Measurements from ENCODE around the gene COPS3. TPM values are rescaled to one million over a fixed set of nuclear protein-coding genes. Genes with fewer than 3 reads are reported as not detected.
A peak's percentile ranks its signal among the peaks of the same experiment; 100 is the strongest.
"Not testable (repeated sequence)": the region's sequence is repeated elsewhere in the genome, so short reads cannot be mapped to it uniquely, and the experiment has no call there.

COPS3 gene
- total and polyA plus RNA-seq, 5 donors = 52.0 to 65.7 (median 52.5) TPM

DNA sequence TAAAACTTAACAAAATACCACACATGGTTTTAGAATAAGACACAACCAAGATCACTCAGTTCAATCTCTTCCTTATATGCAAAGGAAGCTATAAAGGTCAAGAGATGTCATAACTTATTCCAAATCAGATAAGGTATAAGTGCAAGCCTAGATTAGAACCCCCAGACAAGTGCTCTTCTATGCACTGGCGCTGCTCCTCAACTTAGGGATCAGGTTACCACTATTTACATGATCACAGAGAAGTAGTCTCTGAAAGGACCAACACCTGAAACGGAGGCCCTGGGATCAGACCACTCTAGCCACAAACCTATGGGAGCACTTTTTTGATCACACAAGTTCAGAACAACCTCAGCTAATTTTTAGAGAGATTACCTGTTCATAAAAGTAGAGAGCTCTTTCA lies 16.6 kb downstream of the COPS3 start:
- intact Hi-C loops (cut with DNase I) = no loop called here
- ATAC-seq = no peak
- WGBS = 73% methylated on average over 2 of the region's 2 CpGs

GRCh38 chr17:17258998-17259397 lies 22.0 kb downstream of the COPS3 start:
- intact Hi-C loops (cut with DNase I) = no loop called here
- no peaks in the 10 kb centered on the region for H3K27me3 ChIP-seq (ENCODE audit: control insufficient read depth, insufficient read depth)
- no peak for DNase-seq
- H3K27ac ChIP-seq (ENCODE audit: low read length) = no peak overlapping the region
- ATAC-seq = no peak
- no peaks in the 10 kb centered on the region for H3K4me1 ChIP-seq (ENCODE audit: control insufficient read depth, insufficient read depth, low read length)
- WGBS = 95% methylated on average over 4 of the region's 4 CpGs
- no peaks in the 10 kb centered on the region for H3K9me3 ChIP-seq (ENCODE audit: control insufficient read depth, low read length)
- H3K4me3 ChIP-seq (ENCODE audit: low read length) = no peak overlapping the region

More for the DNA sequence above, 16.6 kb downstream of the COPS3 start:
- Histone ChIP-seq H3K27ac (ENCODE audit: low read length) (no peak overlapping the region), H3K9me3 (ENCODE audit: control insufficient read depth, low read length) (no peaks in the 10 kb centered on the region), H3K4me3 (ENCODE audit: low read length) (no peak overlapping the region), H3K4me1 (ENCODE audit: control insufficient read depth, insufficient read depth, low read length) (no peaks in the 10 kb centered on the region), H3K27me3 (ENCODE audit: control insufficient read depth, insufficient read depth) (no peaks in the 10 kb centered on the region)
- no peak for DNase-seq

GRCh38 chr17:17258011-17258410 lies 23.0 kb downstream of the COPS3 start:
- WGBS = 91% methylated on average over 7 of the region's 7 CpGs
- Histone ChIP-seq H3K9me3 (ENCODE audit: control insufficient read depth, low read length) (no peaks in the 10 kb centered on the region), H3K27me3 (ENCODE audit: control insufficient read depth, insufficient read depth) (no peaks in the 10 kb centered on the region), H3K4me1 (ENCODE audit: control insufficient read depth, insufficient read depth, low read length) (no peaks in the 10 kb centered on the region), H3K27ac (ENCODE audit: low read length) (no peak overlapping the region), H3K4me3 (ENCODE audit: low read length) (no peak overlapping the region)
- no peak for ATAC-seq
- intact Hi-C loops (cut with DNase I) = no loop called here
- DNase-seq = no peak

- WGBS = 96% methylated on average over 1 of the region's 1 CpG
- DNase-seq (no peak), ATAC-seq (no peak)
- no peaks in the 10 kb centered on the region for H3K27me3 ChIP-seq (ENCODE audit: control insufficient read depth, insufficient read depth)
- H3K4me3 ChIP-seq (ENCODE audit: low read length) = no peak overlapping the region
- peaks cover 3% of the 10 kb centered on the region for H3K4me1 ChIP-seq (ENCODE audit: control insufficient read depth, insufficient read depth, low read length)
- H3K9me3 ChIP-seq (ENCODE audit: control insufficient read depth, low read length) = no peaks in the 10 kb centered on the region
- intact Hi-C loops (cut with DNase I) = no loop called here
- no peak overlapping the region for H3K27ac ChIP-seq (ENCODE audit: low read length)
Observed at GRCh38 chr17:17256316-17256715, 24.7 kb downstream of the COPS3 start.

DNA sequence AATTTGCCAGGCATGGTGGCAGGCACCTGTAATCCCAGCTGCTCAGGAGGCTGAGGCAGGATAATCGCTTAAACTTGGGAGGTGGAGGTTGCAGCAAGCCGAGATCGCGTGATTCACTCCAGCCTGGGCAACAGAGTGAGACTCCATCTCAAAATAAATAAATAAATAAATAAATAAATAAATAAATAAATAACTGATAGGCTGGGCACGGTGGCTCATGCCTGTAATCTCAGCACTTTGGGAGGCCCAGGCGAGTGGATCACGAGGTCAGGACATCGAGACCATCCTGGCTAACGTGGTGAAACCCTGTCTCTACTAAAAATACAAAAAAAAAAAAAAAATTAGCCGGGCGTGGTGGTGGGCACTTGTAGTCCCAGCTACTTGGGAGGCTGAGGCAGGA lies 25.4 kb downstream of the COPS3 start:
- H3K4me1 ChIP-seq (ENCODE audit: control insufficient read depth, insufficient read depth, low read length); H3K27ac ChIP-seq (ENCODE audit: low read length); intact Hi-C loops (cut with DNase I); H3K9me3 ChIP-seq (ENCODE audit: control insufficient read depth, low read length); DNase-seq; ATAC-seq; H3K4me3 ChIP-seq (ENCODE audit: low read length); H3K27me3 ChIP-seq (ENCODE audit: control insufficient read depth, insufficient read depth): not testable (repeated sequence)
- WGBS = 94% methylated on average over 11 of the region's 11 CpGs

DNA sequence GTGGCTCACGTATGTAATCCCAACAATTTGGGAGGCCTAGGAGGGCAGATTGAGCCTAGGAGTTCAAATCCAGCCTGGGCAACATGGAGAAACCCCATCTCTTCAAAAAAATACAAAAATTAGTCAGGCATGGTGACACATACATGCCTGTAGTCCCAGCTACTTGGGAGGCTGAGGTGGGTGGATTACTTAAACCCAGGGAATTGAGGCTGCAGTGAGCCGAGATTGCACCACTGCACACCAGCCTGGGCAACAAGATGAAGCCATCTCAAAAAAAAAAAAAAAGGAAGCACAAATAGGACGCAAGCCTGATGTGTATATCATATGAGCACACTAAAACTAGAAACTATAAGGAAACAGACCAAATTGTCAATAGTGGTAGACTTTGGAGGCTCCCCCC lies 27.0 kb downstream of the COPS3 start:
- Histone ChIP-seq H3K4me1 (ENCODE audit: control insufficient read depth, insufficient read depth, low read length) (peaks cover 3% of the 10 kb centered on the region), H3K9me3 (ENCODE audit: control insufficient read depth, low read length) (no peaks in the 10 kb centered on the region), H3K4me3 (ENCODE audit: low read length) (no peak overlapping the region), H3K27ac (ENCODE audit: low read length) (no peak overlapping the region), H3K27me3 (ENCODE audit: control insufficient read depth, insufficient read depth) (no peaks in the 10 kb centered on the region)
- no peak for ATAC-seq
- no peak for DNase-seq
- intact Hi-C loops (cut with DNase I) = no loop called here
- 83% methylated on average over 3 of the region's 3 CpGs for WGBS

DNA sequence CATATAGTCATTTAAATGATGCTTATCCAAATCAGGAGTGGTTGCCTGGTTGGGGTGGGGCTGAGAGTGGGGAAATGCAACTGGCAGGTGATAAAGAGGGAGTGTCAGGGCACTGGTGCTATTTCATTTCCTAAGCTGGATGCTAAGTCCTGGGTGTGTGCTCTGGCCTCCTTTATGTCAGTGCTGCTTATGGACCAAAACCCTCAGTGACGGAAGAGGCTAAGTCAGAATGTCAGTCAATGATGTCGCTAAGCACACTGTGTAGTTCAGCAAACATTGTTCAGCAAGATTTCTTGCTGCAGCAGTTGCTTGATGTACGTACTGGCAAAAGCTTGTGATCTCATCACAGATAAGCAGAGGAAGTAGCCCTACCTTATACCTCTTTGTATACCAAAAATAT lies 27.6 kb downstream of the COPS3 start:
- H3K4me1 ChIP-seq (ENCODE audit: control insufficient read depth, insufficient read depth, low read length) = peaks cover 3% of the 10 kb centered on the region
- no peak for DNase-seq
- WGBS = 90% methylated on average over 3 of the region's 3 CpGs
- no peak for ATAC-seq
- no peak overlapping the region for H3K4me3 ChIP-seq (ENCODE audit: low read length)
- intact Hi-C loops (cut with DNase I) = no loop called here
- H3K9me3 ChIP-seq (ENCODE audit: control insufficient read depth, low read length) = no peaks in the 10 kb centered on the region
- H3K27me3 ChIP-seq (ENCODE audit: control insufficient read depth, insufficient read depth) = no peaks in the 10 kb centered on the region
- no peak overlapping the region for H3K27ac ChIP-seq (ENCODE audit: low read length)

- intact Hi-C loops (cut with DNase I) = no loop called here
- no peak overlapping the region for H3K4me3 ChIP-seq (ENCODE audit: low read length)
- ATAC-seq (peak; percentile 48 to 71), DNase-seq (no peak)
- peaks cover 3% of the 10 kb centered on the region for H3K4me1 ChIP-seq (ENCODE audit: control insufficient read depth, insufficient read depth, low read length)
- no peaks in the 10 kb centered on the region for H3K9me3 ChIP-seq (ENCODE audit: control insufficient read depth, low read length)
- H3K27ac ChIP-seq (ENCODE audit: low read length) = peak overlapping the region; percentile 72
- H3K27me3 ChIP-seq (ENCODE audit: control insufficient read depth, insufficient read depth) = no peaks in the 10 kb centered on the region
- WGBS = 54% methylated on average over 9 of the region's 9 CpGs
Observed at GRCh38 chr17:17252149-17252661, 28.8 kb downstream of the COPS3 start.

DNA sequence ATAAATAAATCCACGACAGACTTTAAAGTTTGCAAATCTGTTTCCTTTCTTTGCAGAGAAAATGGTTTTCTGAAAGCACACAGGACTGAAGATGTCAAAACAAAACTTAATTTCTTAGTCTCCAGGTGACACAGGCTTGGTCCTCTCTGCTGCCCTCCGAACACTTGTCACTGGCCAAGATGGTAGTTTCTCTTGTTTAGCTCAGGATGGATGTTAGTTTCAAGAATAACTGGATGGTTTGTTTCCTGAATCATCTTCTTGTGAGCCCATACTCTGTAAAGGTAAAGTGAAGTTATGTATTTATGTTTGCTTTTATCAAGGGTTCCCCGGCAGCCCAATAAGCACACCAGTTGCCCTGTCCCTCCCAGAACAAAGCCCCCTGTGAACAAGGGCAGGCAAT lies 34.2 kb downstream of the COPS3 start:
- Histone ChIP-seq H3K4me1 (ENCODE audit: control insufficient read depth, insufficient read depth, low read length) (no peaks in the 10 kb centered on the region), H3K27ac (ENCODE audit: low read length) (no peak overlapping the region), H3K27me3 (ENCODE audit: control insufficient read depth, insufficient read depth) (no peaks in the 10 kb centered on the region), H3K9me3 (ENCODE audit: control insufficient read depth, low read length) (no peaks in the 10 kb centered on the region), H3K4me3 (ENCODE audit: low read length) (no peak overlapping the region)
- DNase-seq = no peak
- 85% methylated on average over 3 of the region's 3 CpGs for whole genome bisulfite sequencing
- intact Hi-C loops (cut with DNase I) = no loop called here
- no peak for ATAC-seq

- Histone ChIP-seq H3K9me3 (ENCODE audit: control insufficient read depth, low read length) (no peaks in the 10 kb centered on the region), H3K27me3 (ENCODE audit: control insufficient read depth, insufficient read depth) (no peaks in the 10 kb centered on the region), H3K4me3 (ENCODE audit: low read length) (no peak overlapping the region), H3K4me1 (ENCODE audit: control insufficient read depth, insufficient read depth, low read length) (no peaks in the 10 kb centered on the region), H3K27ac (ENCODE audit: low read length) (no peak overlapping the region)
- intact Hi-C loops (cut with DNase I) = no loop called here
- ATAC-seq (no peak), DNase-seq (no peak)
- WGBS = 89% methylated on average over 6 of the region's 6 CpGs
Observed at GRCh38 chr17:17243163-17243562, 37.9 kb downstream of the COPS3 start.

DNA sequence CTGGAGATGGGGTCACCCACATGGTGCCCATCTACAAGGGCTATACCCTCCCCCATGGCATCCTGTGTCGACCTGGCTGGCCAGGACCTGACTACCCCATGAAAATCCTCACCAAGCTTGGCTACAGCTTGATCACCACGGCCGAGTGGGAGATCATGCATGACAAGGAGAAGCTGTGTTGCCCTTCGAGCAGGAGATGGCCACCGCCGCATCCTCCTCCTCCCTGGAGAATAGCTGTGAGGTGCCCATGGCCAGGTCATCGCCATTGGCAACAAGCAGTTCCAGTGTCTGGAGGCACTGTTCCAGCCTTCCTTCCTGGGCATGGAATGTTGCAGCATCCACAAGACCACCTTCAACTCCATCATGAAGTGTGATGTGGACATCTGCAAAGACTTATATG lies 38.8 kb downstream of the COPS3 start:
- DNase-seq (no peak), ATAC-seq (no peak)
- H3K9me3 ChIP-seq (ENCODE audit: control insufficient read depth, low read length) = no peaks in the 10 kb centered on the region
- no peak overlapping the region for H3K4me3 ChIP-seq (ENCODE audit: low read length)
- H3K4me1 ChIP-seq (ENCODE audit: control insufficient read depth, insufficient read depth, low read length) = no peaks in the 10 kb centered on the region
- H3K27ac ChIP-seq (ENCODE audit: low read length) = no peak overlapping the region
- no peaks in the 10 kb centered on the region for H3K27me3 ChIP-seq (ENCODE audit: control insufficient read depth, insufficient read depth)
- intact Hi-C loops (cut with DNase I) = no loop called here
- WGBS = 95% methylated on average over 7 of the region's 7 CpGs

DNA sequence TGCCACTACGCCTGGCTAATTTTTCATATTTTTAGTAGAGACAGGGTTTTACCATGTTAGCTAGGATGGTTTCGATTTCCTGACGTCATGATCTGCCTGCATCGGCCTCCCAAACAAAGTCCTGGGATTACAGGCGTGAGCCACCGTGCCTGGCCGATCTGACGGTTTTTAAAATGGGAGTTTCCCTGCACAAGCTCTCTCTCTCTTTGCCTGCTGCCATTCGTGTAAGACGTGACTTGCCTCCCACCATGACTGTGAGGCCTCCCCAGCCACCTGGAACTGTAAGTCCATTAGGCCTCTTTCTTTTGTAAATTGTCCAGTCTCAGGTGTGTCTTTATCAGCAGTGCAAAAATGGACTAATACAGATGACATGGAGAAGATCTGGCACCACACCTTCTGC lies 39.4 kb downstream of the COPS3 start:
- WGBS = 86% methylated on average over 10 of the region's 10 CpGs
- H3K27me3 ChIP-seq (ENCODE audit: control insufficient read depth, insufficient read depth) = no peaks in the 10 kb centered on the region
- ATAC-seq (no peak), DNase-seq (no peak)
- H3K4me3 ChIP-seq (ENCODE audit: low read length) = no peak overlapping the region
- no peak overlapping the region for H3K27ac ChIP-seq (ENCODE audit: low read length)
- intact Hi-C loops (cut with DNase I) = no loop called here
- no peaks in the 10 kb centered on the region for H3K9me3 ChIP-seq (ENCODE audit: control insufficient read depth, low read length)
- H3K4me1 ChIP-seq (ENCODE audit: control insufficient read depth, insufficient read depth, low read length) = no peaks in the 10 kb centered on the region

Data from right cardiac atrium (tissue), 5 donors.